Measurements from ENCODE around the gene TARS2. TPM values are rescaled to one million over a fixed set of nuclear protein-coding genes. Genes with fewer than 3 reads are reported as not detected.

TARS2 gene
- total and polyA plus RNA-seq, 10 donors, result 14.6 to 30.4 (median 22.2) TPM

- TF ChIP-seq POLR2AphosphoS5 (IDR thresholded peaks at IDR 0.05) (no peak), POLR2A (IDR thresholded peaks at IDR 0.05) (no peak)
- TF ChIP-seq, protein P1, sequence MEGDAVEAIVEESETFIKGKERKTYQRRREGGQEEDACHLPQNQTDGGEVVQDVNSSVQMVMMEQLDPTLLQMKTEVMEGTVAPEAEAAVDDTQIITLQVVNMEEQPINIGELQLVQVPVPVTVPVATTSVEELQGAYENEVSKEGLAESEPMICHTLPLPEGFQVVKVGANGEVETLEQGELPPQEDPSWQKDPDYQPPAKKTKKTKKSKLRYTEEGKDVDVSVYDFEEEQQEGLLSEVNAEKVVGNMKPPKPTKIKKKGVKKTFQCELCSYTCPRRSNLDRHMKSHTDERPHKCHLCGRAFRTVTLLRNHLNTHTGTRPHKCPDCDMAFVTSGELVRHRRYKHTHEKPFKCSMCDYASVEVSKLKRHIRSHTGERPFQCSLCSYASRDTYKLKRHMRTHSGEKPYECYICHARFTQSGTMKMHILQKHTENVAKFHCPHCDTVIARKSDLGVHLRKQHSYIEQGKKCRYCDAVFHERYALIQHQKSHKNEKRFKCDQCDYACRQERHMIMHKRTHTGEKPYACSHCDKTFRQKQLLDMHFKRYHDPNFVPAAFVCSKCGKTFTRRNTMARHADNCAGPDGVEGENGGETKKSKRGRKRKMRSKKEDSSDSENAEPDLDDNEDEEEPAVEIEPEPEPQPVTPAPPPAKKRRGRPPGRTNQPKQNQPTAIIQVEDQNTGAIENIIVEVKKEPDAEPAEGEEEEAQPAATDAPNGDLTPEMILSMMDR (IDR thresholded peaks at IDR 0.05 in 8 of 11, conservative IDR thresholded peaks at IDR 0.05 in 3 of 11), result no peak
- peaks cover 2 to 15% (median 8%) of the 10 kb centered on the region in 6 donors for H3K4me1 ChIP-seq
- intact Hi-C loops (cut with DNase I; ENCODE audit: low total_unique reads), result no loop called here
- H3K27me3 ChIP-seq (replicated peaks in 1 of 7), result no peaks in the 10 kb centered on the region
- DNase-seq, result no peak
- WGBS, 5 donors, result 72 to 92% (median 89%) methylated on average over 1 of the region's 1 CpG
- no peaks in the 10 kb centered on the region for H3K36me3 ChIP-seq
- H3K4me3 ChIP-seq, result no peak overlapping the region
- no peak overlapping the region for H3K27ac ChIP-seq
- no peaks in the 10 kb centered on the region for H3K9me3 ChIP-seq
Measured at GRCh38 chr1:150521196-150521968, 34.2 kb downstream of the TARS2 start.

DNA sequence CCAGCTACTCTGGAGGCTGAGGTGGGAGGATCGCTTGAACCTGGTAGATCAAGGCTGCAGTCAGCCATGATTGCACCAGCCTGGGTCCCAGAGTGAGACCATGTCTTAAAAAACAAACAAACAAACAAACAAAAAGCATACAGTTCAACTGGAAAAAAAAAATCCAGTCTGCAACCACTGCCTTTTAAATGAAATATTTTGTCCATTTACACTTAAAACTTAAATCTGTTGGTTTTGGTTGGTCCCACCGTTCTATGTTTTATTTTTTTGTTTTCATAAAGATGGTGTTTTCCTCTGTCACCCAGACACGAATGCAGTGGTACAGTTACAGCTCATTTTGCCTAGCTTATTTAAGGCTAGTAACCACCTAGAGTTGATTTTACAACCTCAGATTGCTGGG lies 38.1 kb downstream of the TARS2 start:
- DNase-seq, result no peak
- no peak overlapping the region for H3K27ac ChIP-seq
- H3K4me3 ChIP-seq, result no peak overlapping the region
- WGBS, 5 donors, result 79 to 95% (median 86%) methylated on average over 3 of the region's 3 CpGs
- H3K4me1 ChIP-seq, result no peaks in the 10 kb centered on the region
- H3K9me3 ChIP-seq, result no peaks in the 10 kb centered on the region
- intact Hi-C loops (cut with DNase I; ENCODE audit: low total_unique reads), result no loop called here
- TF ChIP-seq, protein P1 (IDR thresholded peaks at IDR 0.05 in 8 of 11, conservative IDR thresholded peaks at IDR 0.05 in 3 of 11), result no peak
- TF ChIP-seq POLR2A (IDR thresholded peaks at IDR 0.05), result no peak
- TF ChIP-seq POLR2AphosphoS5 (IDR thresholded peaks at IDR 0.05), result no peak
- H3K36me3 ChIP-seq, result no peaks in the 10 kb centered on the region
- H3K27me3 ChIP-seq (replicated peaks in 1 of 7), result no peaks in the 10 kb centered on the region

- Histone ChIP-seq H3K4me1 (no peaks in the 10 kb centered on the region), H3K9me3 (no peaks in the 10 kb centered on the region), H3K36me3 (no peaks in the 10 kb centered on the region), H3K27ac (no peak overlapping the region), H3K4me3 (no peak overlapping the region), H3K27me3 (replicated peaks in 1 of 7) (no peaks in the 10 kb centered on the region)
- no peak for DNase-seq
- TF ChIP-seq POLR2A (IDR thresholded peaks at IDR 0.05) (no peak), POLR2AphosphoS5 (IDR thresholded peaks at IDR 0.05) (no peak)
- TF ChIP-seq, protein P1 (IDR thresholded peaks at IDR 0.05 in 8 of 11, conservative IDR thresholded peaks at IDR 0.05 in 3 of 11), result no peak
- intact Hi-C loops (cut with DNase I; ENCODE audit: low total_unique reads), result no loop called here
- WGBS, 5 donors, result 80 to 100% (median 89%) methylated on average over 1 of the region's 1 CpG
Measured at GRCh38 chr1:150528196-150528595, 41.0 kb downstream of the TARS2 start.

DNA sequence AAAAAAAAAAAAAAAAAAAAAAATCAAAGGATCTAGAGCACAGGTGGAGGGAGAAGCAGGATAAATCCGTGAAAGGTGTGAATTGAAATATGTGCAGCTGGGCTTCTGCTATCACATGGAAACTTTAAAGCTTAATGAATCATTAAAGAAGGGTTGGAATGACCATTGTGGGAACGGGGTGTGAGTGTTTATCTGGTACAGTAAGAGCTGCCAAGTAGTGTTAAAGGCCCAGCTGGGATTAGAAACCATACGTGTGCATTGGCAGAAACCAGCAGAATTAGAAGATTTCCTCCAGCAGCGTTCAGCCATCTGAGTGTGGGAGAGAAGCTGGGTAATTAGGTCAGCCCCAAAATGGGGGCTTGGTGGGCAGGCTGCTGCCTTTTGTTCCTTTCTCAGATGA lies 41.8 kb downstream of the TARS2 start:
- intact Hi-C loops (cut with DNase I; ENCODE audit: low total_unique reads), result no loop called here

More for the DNA sequence above, 41.8 kb downstream of the TARS2 start:
- H3K27ac ChIP-seq, result no peak overlapping the region
- no peaks in the 10 kb centered on the region for H3K4me1 ChIP-seq
- no peak for DNase-seq
- H3K36me3 ChIP-seq, result no peaks in the 10 kb centered on the region
- no peak for TF ChIP-seq POLR2AphosphoS5 (IDR thresholded peaks at IDR 0.05)
- no peak for TF ChIP-seq POLR2A (IDR thresholded peaks at IDR 0.05)
- TF ChIP-seq, protein P1 (IDR thresholded peaks at IDR 0.05 in 8 of 11, conservative IDR thresholded peaks at IDR 0.05 in 3 of 11), result no peak
- no peaks in the 10 kb centered on the region for H3K9me3 ChIP-seq
- H3K27me3 ChIP-seq (replicated peaks in 1 of 7), result no peaks in the 10 kb centered on the region
- whole genome bisulfite sequencing, 5 donors, result 63 to 79% (median 76%) methylated on average over 4 of the region's 4 CpGs
- H3K4me3 ChIP-seq, result no peak overlapping the region

All from spleen (tissue), 11 donors.